GM12878 (cell line): ENCODE measurements around the gene EML5. TPM values are rescaled to one million over a fixed set of nuclear protein-coding genes. Genes with fewer than 3 reads are reported as not detected.

Source experiments
- ATF2 ChIP-seq: IDR thresholded peaks from 2 replicates; pipeline ENCODE4 v1.6.1; 2012; ENCODE audit warnings: low read length, inconsistent platforms
- BCLAF1 ChIP-seq: fragments of 450-650 bp; IDR thresholded peaks from 2 replicates; pipeline ENCODE4 v1.6.1; 2017; ENCODE audit warnings: antibody characterized with exemption, mild to moderate bottlenecking, moderate library complexity
- E2F8 ChIP-seq: fragments of 450-650 bp; IDR thresholded peaks from 2 replicates; pipeline ENCODE4 v1.6.1; 2018; ENCODE audit warnings: mild to moderate bottlenecking, low read depth, moderate library complexity; ENCODE audit not compliant: partially characterized antibody
- TCF3 ChIP-seq: IDR thresholded peaks from 2 replicates; pipeline ENCODE4 v1.6.1; 2012; ENCODE audit warnings: low read depth, mild to moderate bottlenecking, low read length, borderline replicate concordance; ENCODE audit not compliant: insufficient read depth
- polyA plus RNA-seq, 11 experiments: library from polyadenylated mRNA; depleted of rRNA in 4 of 11; unstranded in 6 of 11; stranded (reverse) in 5 of 11; fragments of >200 nt; fragmentation: Nextera tagmentation in 4 of 11; fragmentation: Illumina TruSeq in 1 of 11; extraction: Ambion mirVana in 4 of 11; extraction: Trizol in 1 of 11; gene quantifications; 1 replicate in 1 of 11; 2 replicates in 10 of 11; pipeline versions ENCODE4 v1.2.1 to v1.2.3, GENCODE V29; 2011 to 2016; ENCODE audit warnings: inconsistent platforms in 2 of 11, missing spikeins in 2 of 11, low read depth in 1 of 11
- total RNA-seq, 4 experiments: library from RNA; depleted of rRNA in 3 of 4; stranded (reverse); fragments of >200 nt in 3 of 4; fragmentation: Illumina TruSeq in 1 of 4; extraction: Trizol in 1 of 4; gene quantifications; 2 replicates each; pipeline versions ENCODE4 v1.2.1 to v1.2.3, GENCODE V29; 2013 to 2021
- TF ChIP-seq, protein P1 (sequence below): fragments of 450-650 bp; IDR thresholded peaks from 2 replicates; pipeline ENCODE4 v1.6.1; 2017; ENCODE audit warnings: mild to moderate bottlenecking, moderate library complexity
- TF ChIP-seq, protein P2 (sequence below): fragments of 450-650 bp; formaldehyde crosslinking; IDR thresholded peaks from 2 replicates; pipeline ENCODE4 v1.4.0; 2022; ENCODE audit warnings: mild to moderate bottlenecking, moderate library complexity

Gene EML5
- total and polyA plus RNA-seq, 10 of the 15 experiments (the other 5 are each of a cell fraction or from before 2014, with no cell fraction given), result 0.08 to 0.35 (median 0.22) TPM; not detected in 1

DNA sequence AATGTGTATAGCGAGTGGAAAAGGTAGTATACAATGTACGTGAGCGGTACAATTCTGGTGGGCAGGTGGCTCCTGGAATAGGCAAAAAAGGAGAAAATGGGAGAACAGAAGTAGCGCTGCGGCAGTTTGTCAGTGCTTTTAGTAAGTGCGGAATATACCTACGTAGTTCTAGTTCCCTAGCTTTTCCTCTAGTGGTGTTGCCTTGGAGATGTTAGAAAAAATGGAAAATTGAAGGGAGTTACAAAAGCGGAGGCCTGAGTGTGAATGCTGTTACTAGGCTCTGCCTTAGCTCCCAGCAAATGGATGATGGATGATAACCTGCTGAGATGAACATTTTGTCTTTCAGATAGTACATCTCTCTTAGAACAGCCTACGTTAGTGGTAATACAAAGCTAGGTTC is 32.8 kb upstream of the EML5 start (continued):
- TF ChIP-seq, protein P1, sequence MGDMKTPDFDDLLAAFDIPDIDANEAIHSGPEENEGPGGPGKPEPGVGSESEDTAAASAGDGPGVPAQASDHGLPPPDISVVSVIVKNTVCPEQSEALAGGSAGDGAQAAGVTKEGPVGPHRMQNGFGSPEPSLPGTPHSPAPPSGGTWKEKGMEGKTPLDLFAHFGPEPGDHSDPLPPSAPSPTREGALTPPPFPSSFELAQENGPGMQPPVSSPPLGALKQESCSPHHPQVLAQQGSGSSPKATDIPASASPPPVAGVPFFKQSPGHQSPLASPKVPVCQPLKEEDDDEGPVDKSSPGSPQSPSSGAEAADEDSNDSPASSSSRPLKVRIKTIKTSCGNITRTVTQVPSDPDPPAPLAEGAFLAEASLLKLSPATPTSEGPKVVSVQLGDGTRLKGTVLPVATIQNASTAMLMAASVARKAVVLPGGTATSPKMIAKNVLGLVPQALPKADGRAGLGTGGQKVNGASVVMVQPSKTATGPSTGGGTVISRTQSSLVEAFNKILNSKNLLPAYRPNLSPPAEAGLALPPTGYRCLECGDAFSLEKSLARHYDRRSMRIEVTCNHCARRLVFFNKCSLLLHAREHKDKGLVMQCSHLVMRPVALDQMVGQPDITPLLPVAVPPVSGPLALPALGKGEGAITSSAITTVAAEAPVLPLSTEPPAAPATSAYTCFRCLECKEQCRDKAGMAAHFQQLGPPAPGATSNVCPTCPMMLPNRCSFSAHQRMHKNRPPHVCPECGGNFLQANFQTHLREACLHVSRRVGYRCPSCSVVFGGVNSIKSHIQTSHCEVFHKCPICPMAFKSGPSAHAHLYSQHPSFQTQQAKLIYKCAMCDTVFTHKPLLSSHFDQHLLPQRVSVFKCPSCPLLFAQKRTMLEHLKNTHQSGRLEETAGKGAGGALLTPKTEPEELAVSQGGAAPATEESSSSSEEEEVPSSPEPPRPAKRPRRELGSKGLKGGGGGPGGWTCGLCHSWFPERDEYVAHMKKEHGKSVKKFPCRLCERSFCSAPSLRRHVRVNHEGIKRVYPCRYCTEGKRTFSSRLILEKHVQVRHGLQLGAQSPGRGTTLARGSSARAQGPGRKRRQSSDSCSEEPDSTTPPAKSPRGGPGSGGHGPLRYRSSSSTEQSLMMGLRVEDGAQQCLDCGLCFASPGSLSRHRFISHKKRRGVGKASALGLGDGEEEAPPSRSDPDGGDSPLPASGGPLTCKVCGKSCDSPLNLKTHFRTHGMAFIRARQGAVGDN, result no peak
- TF ChIP-seq ATF2 (no peak), TCF3 (no peak), BCLAF1 (no peak), E2F8 (no peak)
- TF ChIP-seq, protein P2, sequence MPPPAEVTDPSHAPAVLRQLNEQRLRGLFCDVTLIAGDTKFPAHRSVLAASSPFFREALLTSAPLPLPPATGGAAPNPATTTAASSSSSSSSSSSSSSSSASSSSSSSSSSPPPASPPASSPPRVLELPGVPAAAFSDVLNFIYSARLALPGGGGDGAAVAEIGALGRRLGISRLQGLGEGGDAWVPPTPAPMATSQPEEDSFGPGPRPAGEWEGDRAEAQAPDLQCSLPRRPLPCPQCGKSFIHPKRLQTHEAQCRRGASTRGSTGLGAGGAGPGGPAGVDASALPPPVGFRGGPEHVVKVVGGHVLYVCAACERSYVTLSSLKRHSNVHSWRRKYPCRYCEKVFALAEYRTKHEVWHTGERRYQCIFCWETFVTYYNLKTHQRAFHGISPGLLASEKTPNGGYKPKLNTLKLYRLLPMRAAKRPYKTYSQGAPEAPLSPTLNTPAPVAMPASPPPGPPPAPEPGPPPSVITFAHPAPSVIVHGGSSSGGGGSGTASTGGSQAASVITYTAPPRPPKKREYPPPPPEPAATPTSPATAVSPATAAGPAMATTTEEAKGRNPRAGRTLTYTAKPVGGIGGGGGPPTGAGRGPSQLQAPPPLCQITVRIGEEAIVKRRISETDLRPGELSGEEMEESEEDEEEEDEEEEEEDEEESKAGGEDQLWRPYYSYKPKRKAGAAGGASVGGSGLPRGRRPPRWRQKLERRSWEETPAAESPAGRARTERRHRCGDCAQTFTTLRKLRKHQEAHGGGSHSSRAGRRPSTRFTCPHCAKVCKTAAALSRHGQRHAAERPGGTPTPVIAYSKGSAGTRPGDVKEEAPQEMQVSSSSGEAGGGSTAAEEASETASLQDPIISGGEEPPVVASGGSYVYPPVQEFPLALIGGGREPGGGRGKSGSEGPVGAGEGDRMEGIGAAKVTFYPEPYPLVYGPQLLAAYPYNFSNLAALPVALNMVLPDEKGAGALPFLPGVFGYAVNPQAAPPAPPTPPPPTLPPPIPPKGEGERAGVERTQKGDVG (CRISPR knock-in tag), result no peak
